Pancreas (tissue), 10 donors: ENCODE measurements around the gene WHRN. TPM values are rescaled to one million over a fixed set of nuclear protein-coding genes. Genes with fewer than 3 reads are reported as not detected.

Experiments
- ATAC-seq, 4 donors: fragments of 200-7000 bp; cut with Tn5 transposase; one replicate each; pipeline versions ENCODE4 v1.8.0 to v1.9.1; 2020; ENCODE audit warnings: mild to moderate bottlenecking in 4 of 4, moderate library complexity in 4 of 4
- DNase-seq, 6 donors: peaks; one replicate each; pipeline ENCODE4 v3.0.0-alpha.2; 2020
- FAIRE-seq: peaks from 2 replicates; lab custom pipeline; 2012; peaks lifted over from hg19 to GRCh38; lab: Jason Lieb, UNC
- H3K27ac ChIP-seq, 4 donors: fragments of 200-600 bp; sonication (generic); 1 replicate in 3 of 4; 2 replicates in 1 of 4; pipeline versions ENCODE4 v1.5.0 to v1.8.0; 2020
- H3K27me3 ChIP-seq, 4 donors: fragments of 200-600 bp; one replicate each; pipeline ENCODE4 v1.8.0; 2021
- H3K36me3 ChIP-seq, 3 donors: fragments of 200-600 bp; sonication (generic) in 1 of 3; one replicate each; pipeline versions ENCODE4 v1.5.0 to v1.8.0; 2020 to 2021
- H3K4me1 ChIP-seq, 3 donors: fragments of 200-600 bp; one replicate each; pipeline ENCODE4 v1.8.0; 2021
- H3K4me3 ChIP-seq, 4 donors: fragments of 200-600 bp; sonication (generic) in 2 of 4; one replicate each; pipeline versions ENCODE4 v1.5.0 to v1.8.0; 2020 to 2021
- H3K9me3 ChIP-seq, 4 donors: fragments of 200-600 bp; one replicate each; pipeline ENCODE4 v1.8.0; 2021
- CTCF ChIP-seq, 4 donors: fragments of 200-600 bp; sonication (generic) in 3 of 4; IDR thresholded peaks; one replicate each; pipeline versions ENCODE4 v1.5.0 to v1.8.0; 2021; ENCODE audit warnings: antibody characterized with exemption in 4 of 4
- WGBS, 2 donors: extraction: QIAGEN DNeasy Blood & Tissue Kit; methylation state at CpG; one replicate each; pipeline ENCODE4 v1.1.7; 2013; 5-methylcytosine and 5-hydroxymethylcytosine counted together
- intact Hi-C, 3 donors: fragments of 100-400 bp; cut with DNase I; formaldehyde crosslinking; loops; one replicate each; pipeline versions ENCODE4 v1.11.1 to v1.14.2; 2022
- polyA plus RNA-seq, 2 donors: library from polyadenylated mRNA; stranded (reverse); fragments of 200-250 nt; gene quantifications; one replicate each; pipeline ENCODE4 v1.2.3, GENCODE V29; 2013
- total RNA-seq, 6 donors: library from RNA; stranded (reverse); fragmentation: NEBNext Ultra II Directional in 4 of 6; extraction: Animal tissue kit (Norgen Biotek cat#: 25700) in 4 of 6; gene quantifications; one replicate each; pipeline versions ENCODE4 v1.2.1 to v1.2.4, GENCODE V29; 2021 to 2023
- donor health status: healthy with polysubstance abuse.
- donor health status: DM: no; HTN: no; CAD: no; lungs with moderate emphysema.
- donor health status: DM: no; HTN: no; CAD: no.
- donor health status: control.
- donor health status: control.
- donor health status: Bipolar disorder and iron deficiency.
- donor health status: DM: yes; HTN: yes; CAD: no.
- donor health status: DM: no; HTN: no; CAD: no.
- donor health status: DM: no; HTN: no; CAD: no.
- donor health status: DM: yes; HTN: yes; CAD: no.

WHRN gene
- total and polyA plus RNA-seq, 8 donors, result 6.7 to 32.2 (median 8.6) TPM

DNA sequence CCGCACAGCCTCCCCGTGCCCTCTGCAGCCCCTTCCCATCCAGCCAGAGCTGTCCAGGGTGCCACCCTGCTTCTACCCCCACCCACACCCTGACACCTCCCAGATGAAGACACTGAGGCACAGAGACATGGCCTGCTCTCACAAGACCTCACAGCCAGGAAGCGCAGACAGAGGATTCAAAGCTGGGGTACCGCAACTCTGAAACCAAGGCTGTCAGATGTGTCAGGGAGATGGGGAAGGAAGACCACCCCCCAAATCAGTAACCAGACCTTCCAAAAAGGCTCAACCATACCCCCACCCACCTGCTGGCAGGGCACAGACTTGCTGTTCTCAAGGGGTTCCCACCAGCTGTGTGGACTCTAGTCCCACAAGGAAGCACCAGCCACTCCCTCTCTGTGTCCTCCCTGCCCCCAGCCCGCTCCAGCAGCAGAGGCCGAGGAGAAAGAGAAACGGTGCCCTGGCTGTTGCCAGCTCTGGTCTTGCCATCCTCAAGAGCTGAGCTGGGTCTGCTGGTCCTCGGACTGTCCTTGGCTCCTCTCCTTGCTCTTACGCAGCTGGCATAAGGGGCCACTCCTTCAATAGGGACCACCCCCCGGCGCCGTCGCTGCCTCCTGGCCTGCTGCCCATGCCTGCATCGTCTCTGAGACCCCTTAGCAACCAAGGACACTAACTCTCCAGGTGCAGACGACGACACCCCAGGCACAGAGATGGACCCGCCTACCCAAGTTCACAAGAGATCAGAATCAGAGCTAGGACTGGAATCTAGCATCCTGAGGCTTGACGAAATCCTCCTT lies 118.2 kb downstream of the WHRN start:
- DNase-seq (no peak), ATAC-seq (peak in 3 of 4 donors; percentile 23 to 43 (median 24)), FAIRE-seq (no peak)
- Histone ChIP-seq H3K27me3 (no peaks in the 10 kb centered on the region), H3K36me3 (no peaks in the 10 kb centered on the region), H3K27ac (peak overlapping the region in 2 of 4 donors; percentile 53 to 60), H3K9me3 (no peaks in the 10 kb centered on the region), H3K4me3 (peak overlapping the region in 3 of 4 donors; percentile 5 to 42 (median 14)), H3K4me1 (peaks cover 0 to 2% (median 0%) of the 10 kb centered on the region in 3 donors)
- intact Hi-C loops, result no loop called here
- 61% methylated on average over 18 of the region's 18 CpGs for WGBS, 2 donors
- no peak for TF ChIP-seq CTCF (IDR thresholded peaks at IDR 0.05)

DNA sequence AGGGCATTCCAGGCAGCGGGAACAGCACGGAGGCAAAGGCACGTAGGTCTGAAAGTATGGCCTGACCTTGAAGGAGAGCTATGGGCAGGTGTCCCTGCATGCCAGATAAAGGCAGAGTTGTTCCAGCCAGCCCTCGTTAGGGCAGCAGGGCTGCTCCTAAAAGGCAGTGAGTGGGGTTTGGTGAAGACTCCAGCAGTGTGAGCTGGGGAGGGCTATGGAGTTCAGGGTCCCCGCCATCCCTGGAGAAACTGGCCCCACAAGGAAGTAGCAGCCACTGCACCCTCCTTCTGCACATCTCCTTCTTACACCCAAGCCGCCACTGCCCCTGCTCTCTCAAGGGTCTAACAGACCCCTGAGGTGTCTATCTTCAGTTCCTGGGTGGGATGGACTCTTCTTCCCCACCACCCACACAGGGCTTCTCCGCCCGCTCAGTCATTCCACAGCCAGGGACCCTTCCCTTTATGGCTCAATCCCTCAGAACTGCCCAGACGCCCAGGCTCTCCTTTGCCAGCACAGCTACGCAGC lies 118.8 kb downstream of the WHRN start:
- DNase-seq, result no peak
- ATAC-seq, result peak in 2 of 4 donors; percentile 6 to 35
- 58 to 65% methylated on average over 10 of the region's 10 CpGs for WGBS, 2 donors
- intact Hi-C loops, result no loop called here
- no peak for TF ChIP-seq CTCF (IDR thresholded peaks at IDR 0.05)
- FAIRE-seq, result no peak
- H3K4me1 ChIP-seq, result no peaks in the 10 kb centered on the region
- peak overlapping the region in 1 of 4 donors; percentile 42 for H3K4me3 ChIP-seq
- H3K36me3 ChIP-seq, result no peaks in the 10 kb centered on the region
- no peaks in the 10 kb centered on the region for H3K9me3 ChIP-seq
- no peaks in the 10 kb centered on the region for H3K27me3 ChIP-seq
- peak overlapping the region in 2 of 4 donors; percentile 53 to 60 for H3K27ac ChIP-seq

- FAIRE-seq, result no peak
- DNase-seq, result peak in 1 of 6 donors; percentile 59
- Histone ChIP-seq H3K27me3 (no peaks in the 10 kb centered on the region), H3K27ac (peak overlapping the region in 2 of 4 donors; percentile 53 to 60), H3K36me3 (no peaks in the 10 kb centered on the region), H3K4me3 (peak overlapping the region in 1 of 4 donors; percentile 42), H3K9me3 (no peaks in the 10 kb centered on the region), H3K4me1 (no peaks in the 10 kb centered on the region)
- 80% methylated on average over 11 of the region's 11 CpGs for WGBS, 2 donors
- TF ChIP-seq CTCF (IDR thresholded peaks at IDR 0.05), result no peak
- peak in 3 of 4 donors; percentile 52 to 69 (median 68) for ATAC-seq
- intact Hi-C loops, result no loop called here
Observed at GRCh38 chr9:114385397-114386181, 119.7 kb downstream of the WHRN start.

DNA sequence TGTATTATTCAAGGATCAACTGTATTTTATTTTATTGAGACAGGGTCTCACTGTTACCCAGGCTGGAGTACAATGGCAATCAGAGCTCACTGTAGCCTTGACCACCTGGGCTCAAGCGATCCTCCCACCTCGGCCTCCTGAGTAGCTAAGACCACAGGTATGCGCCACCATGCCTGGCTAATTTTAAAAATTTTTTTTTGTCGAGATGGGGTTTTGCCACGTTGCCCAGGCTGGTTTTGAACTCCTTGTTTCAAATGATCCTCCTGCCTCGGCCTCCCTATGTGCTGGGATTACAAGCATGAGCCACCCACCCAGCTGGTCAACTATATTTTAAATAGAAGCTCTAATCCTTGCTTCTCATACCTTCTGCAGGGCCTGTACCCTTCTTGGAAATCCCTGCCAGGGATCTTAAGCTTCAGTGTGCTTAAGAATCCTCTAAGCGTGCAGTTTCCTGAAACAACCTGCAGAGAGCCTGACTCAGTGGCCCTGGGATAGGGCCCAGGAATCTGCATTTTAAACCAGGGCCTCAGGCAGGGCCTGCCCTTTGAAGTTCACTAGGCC lies 120.4 kb downstream of the WHRN start:
- FAIRE-seq, result no peak
- whole genome bisulfite sequencing, 2 donors, result 91 to 93% methylated on average over 7 of the region's 7 CpGs
- H3K27me3 ChIP-seq, result no peaks in the 10 kb centered on the region
- TF ChIP-seq CTCF (IDR thresholded peaks at IDR 0.05), result no peak
- ATAC-seq, result no peak
- peak overlapping the region in 1 of 4 donors; percentile 60 for H3K27ac ChIP-seq
- DNase-seq, result no peak
- H3K4me1 ChIP-seq, result no peaks in the 10 kb centered on the region
- H3K36me3 ChIP-seq, result peaks cover 0 to 6% (median 0%) of the 10 kb centered on the region in 3 donors
- H3K9me3 ChIP-seq, result no peaks in the 10 kb centered on the region
- intact Hi-C loops, result no loop called here
- no peak overlapping the region for H3K4me3 ChIP-seq
